PC-9 (cell line): ENCODE measurements around the gene CPED1. TPM values are rescaled to one million over a fixed set of nuclear protein-coding genes. Genes with fewer than 3 reads are reported as not detected.
"Not testable (repeated sequence)": the region's sequence is repeated elsewhere in the genome, so short reads cannot be mapped to it uniquely, and the experiment has no call there.

ENCODE experiments used
- BruUV-seq: library from RNA; stranded (reverse); fragments of 400-500 nt; replicated peaks from 2 replicates; lab custom pipeline; 2021; lab: Mats Ljungman, UMichigan
- CTCF ChIA-PET: fragments of 300-600 bp; sonication (Branson Sonifier 250); formaldehyde crosslinking; loops from one replicate; lab custom pipeline; 2022; ENCODE audit warnings: antibody characterized with exemption; lab: Charles Lee
- POLR2A ChIA-PET: fragments of 300-600 bp; sonication (Branson Sonifier 250); formaldehyde crosslinking; loops from one replicate; lab custom pipeline; 2022; ENCODE audit warnings: antibody characterized with exemption; ENCODE audit not compliant: unreplicated experiment; lab: Charles Lee
- DNase-seq, 2 experiments: peaks; one replicate each; pipeline versions ENCODE4 v3.0.0 to v3.0.0-alpha.2; 2015 to 2022; ENCODE audit warnings: mixed read lengths in 1 of 2
- H2AFZ ChIP-seq: fragments of 200-600 bp; sonication (generic); 2 replicates; pipeline ENCODE4 v1.8.1; 2017; ENCODE audit warnings: antibody characterized with exemption
- H3F3A ChIP-seq: fragments of 200-600 bp; sonication (generic); 2 replicates; pipeline ENCODE4 v1.8.1; 2017; ENCODE audit warnings: antibody characterized with exemption, mild to moderate bottlenecking, low read depth; ENCODE audit not compliant: insufficient read depth
- H3K27ac ChIP-seq: fragments of 200-600 bp; sonication (generic); 2 replicates; pipeline ENCODE4 v1.6.1; 2016; ENCODE audit warnings: mixed run types
- H3K27me3 ChIP-seq: fragments of 200-600 bp; sonication (generic); 2 replicates; pipeline ENCODE4 v1.6.1; 2016; ENCODE audit warnings: low read depth, mixed run types; ENCODE audit not compliant: insufficient read depth
- H3K36me3 ChIP-seq: fragments of 200-600 bp; sonication (generic); 2 replicates; pipeline ENCODE4 v1.6.1; 2016; ENCODE audit warnings: low read depth, mixed run types
- H3K4me1 ChIP-seq: fragments of 200-600 bp; sonication (generic); replicated peaks from 2 replicates; pipeline ENCODE4 v1.6.1; 2016; ENCODE audit warnings: mixed run types; ENCODE audit not compliant: insufficient read depth
- H3K4me2 ChIP-seq: fragments of 200-600 bp; sonication (generic); 2 replicates; pipeline ENCODE4 v1.6.1; 2017; ENCODE audit warnings: mixed run types
- H3K4me3 ChIP-seq: fragments of 200-600 bp; sonication (generic); 2 replicates; pipeline ENCODE4 v1.6.1; 2016; ENCODE audit warnings: mixed run types
- H3K79me2 ChIP-seq: fragments of 200-600 bp; sonication (generic); 2 replicates; pipeline ENCODE4 v1.6.1; 2017; ENCODE audit warnings: low read depth, mixed run types
- H3K9me2 ChIP-seq: fragments of 200-600 bp; sonication (generic); 2 replicates; pipeline ENCODE4 v1.8.1; 2017; ENCODE audit warnings: mild to moderate bottlenecking; ENCODE audit not compliant: insufficient read depth
- H3K9me3 ChIP-seq: fragments of 200-600 bp; sonication (generic); 2 replicates; pipeline ENCODE4 v1.8.1; 2016; ENCODE audit warnings: low read depth; ENCODE audit not compliant: insufficient read depth
- H4K20me1 ChIP-seq: fragments of 200-600 bp; sonication (generic); 2 replicates; pipeline ENCODE4 v1.8.1; 2017; ENCODE audit not compliant: insufficient read depth
- CTCF ChIP-seq: fragments of 200-600 bp; sonication (generic); conservative IDR thresholded peaks from 2 replicates; pipeline ENCODE4 v1.6.1; 2017; ENCODE audit warnings: mixed run types, antibody characterized with exemption, mild to moderate bottlenecking, moderate library complexity
- EZH2 ChIP-seq: fragments of 200-600 bp; sonication (generic); IDR thresholded peaks from 2 replicates; pipeline ENCODE4 v1.8.0; 2017; ENCODE audit warnings: antibody characterized with exemption, low read depth
- intact Hi-C: fragments of 100-400 bp; cut with micrococcal nuclease; formaldehyde crosslinking; loops from one replicate; pipeline ENCODE4 v1.10.0; 2022; ENCODE audit not compliant: unreplicated experiment
- total RNA-seq: library from RNA; stranded (reverse); gene quantifications from 2 replicates; pipeline ENCODE4 v1.2.3, GENCODE V29; 2021

Gene CPED1
- total RNA-seq, 1 experiment from 2014 or later = 2.4 TPM

- Histone ChIP-seq H3K79me2 (no peaks in the 10 kb centered on the region), H3K9me2 (no peaks in the 10 kb centered on the region), H3K36me3 (no peaks in the 10 kb centered on the region), H2AFZ (no peak overlapping the region), H3K27ac (no peak overlapping the region), H3K4me2 (no peak overlapping the region), H3K9me3 (no peaks in the 10 kb centered on the region), H3K27me3 (no peaks in the 10 kb centered on the region), H3K4me1 (no peaks in the 10 kb centered on the region), H4K20me1 (no peaks in the 10 kb centered on the region), H3F3A (no peaks in the 10 kb centered on the region), H3K4me3 (no peak overlapping the region)
- DNase-seq = no peak
- TF ChIP-seq CTCF (no peak), EZH2 (no peak)
- ChIA-PET POLR2A (no interaction called here), CTCF (no interaction called here)
- BruUV-seq = no TSS peak
- intact Hi-C loops = no loop called here
These were observed 246.7 kb downstream of the CPED1 start for GRCh38 chr7:121235201-121235600.

GRCh38 chr7:121237601-121238000 is 249.1 kb downstream of the CPED1 start:
- H3K36me3 ChIP-seq = no peaks in the 10 kb centered on the region
- no peaks in the 10 kb centered on the region for H3K9me3 ChIP-seq
- ChIA-PET CTCF (no interaction called here), POLR2A (no interaction called here)
- no peaks in the 10 kb centered on the region for H3K27me3 ChIP-seq
- no peak overlapping the region for H3K4me2 ChIP-seq
- H4K20me1 ChIP-seq = no peaks in the 10 kb centered on the region
- no peak for DNase-seq
- H3K27ac ChIP-seq = no peak overlapping the region
- BruUV-seq = no TSS peak
- H3K9me2 ChIP-seq = no peaks in the 10 kb centered on the region
- intact Hi-C loops = no loop called here
- no peaks in the 10 kb centered on the region for H3K4me1 ChIP-seq
- H2AFZ ChIP-seq = no peak overlapping the region
- H3K79me2 ChIP-seq = no peaks in the 10 kb centered on the region
- TF ChIP-seq CTCF (no peak), EZH2 (no peak)
- H3F3A ChIP-seq = no peaks in the 10 kb centered on the region
- H3K4me3 ChIP-seq = no peak overlapping the region

GRCh38 chr7:121244120-121244870 is 255.8 kb downstream of the CPED1 start:
- Histone ChIP-seq H3K4me1 (no peaks in the 10 kb centered on the region), H3K79me2 (no peaks in the 10 kb centered on the region), H3K9me3 (no peaks in the 10 kb centered on the region), H3K27ac (no peak overlapping the region), H4K20me1 (no peaks in the 10 kb centered on the region), H3F3A (no peaks in the 10 kb centered on the region), H3K4me2 (no peak overlapping the region), H3K27me3 (no peaks in the 10 kb centered on the region), H3K4me3 (no peak overlapping the region), H2AFZ (no peak overlapping the region), H3K36me3 (no peaks in the 10 kb centered on the region), H3K9me2 (no peaks in the 10 kb centered on the region)
- DNase-seq = no peak
- TF ChIP-seq CTCF (no peak), EZH2 (no peak)
- intact Hi-C loops = no loop called here
- BruUV-seq = no TSS peak
- ChIA-PET CTCF (no interaction called here), POLR2A (no interaction called here)

- CTCF ChIA-PET, H3K27me3 ChIP-seq, H2AFZ ChIP-seq, H3K9me2 ChIP-seq, DNase-seq, BruUV-seq, H3K27ac ChIP-seq, H3K4me2 ChIP-seq, H3K79me2 ChIP-seq, H4K20me1 ChIP-seq, H3K36me3 ChIP-seq, POLR2A ChIA-PET, H3K4me3 ChIP-seq, H3K9me3 ChIP-seq, intact Hi-C loops, H3K4me1 ChIP-seq, H3F3A ChIP-seq: not testable (repeated sequence)
These were observed 262.9 kb downstream of the CPED1 start for GRCh38 chr7:121251367-121251766.

- H3K9me2 ChIP-seq, H3K27ac ChIP-seq, H4K20me1 ChIP-seq, H2AFZ ChIP-seq, H3F3A ChIP-seq, H3K27me3 ChIP-seq, CTCF ChIA-PET, H3K79me2 ChIP-seq, H3K4me2 ChIP-seq, H3K36me3 ChIP-seq, DNase-seq, H3K4me1 ChIP-seq, intact Hi-C loops, H3K9me3 ChIP-seq, H3K4me3 ChIP-seq, POLR2A ChIA-PET, BruUV-seq: not testable (repeated sequence)
These were observed 264.2 kb downstream of the CPED1 start for GRCh38 chr7:121252523-121253235.
